Endothelial cell (in vitro differentiated cells): ENCODE data around the gene TCERG1L. TPM values are rescaled to one million over a fixed set of nuclear protein-coding genes. Genes with fewer than 3 reads are reported as not detected.

ENCODE experiments used
- DNase-seq: peaks from one replicate; pipeline ENCODE4 v3.0.0; 2021; ENCODE audit warnings: low spot score
- H3K27ac Mint-ChIP-seq: one replicate; pipeline ENCODE4 v1.8.0; 2021; ENCODE audit warnings: mixed read lengths, inconsistent platforms; ENCODE audit not compliant: unreplicated experiment
- H3K27me3 Mint-ChIP-seq: one replicate; pipeline ENCODE4 v1.8.0; 2021; ENCODE audit warnings: mild to moderate bottlenecking, moderate library complexity, mixed read lengths, inconsistent platforms; ENCODE audit not compliant: unreplicated experiment
- H3K36me3 Mint-ChIP-seq: one replicate; pipeline ENCODE4 v1.8.0; 2021; ENCODE audit warnings: mild to moderate bottlenecking, low read depth, mixed read lengths, inconsistent platforms; ENCODE audit not compliant: unreplicated experiment
- H3K4me1 Mint-ChIP-seq: one replicate; pipeline ENCODE4 v1.8.0; 2021; ENCODE audit warnings: mild to moderate bottlenecking, mixed read lengths, inconsistent platforms; ENCODE audit not compliant: unreplicated experiment
- H3K4me3 Mint-ChIP-seq: one replicate; pipeline ENCODE4 v1.8.0; 2021; ENCODE audit warnings: mild to moderate bottlenecking, mixed read lengths, inconsistent platforms; ENCODE audit not compliant: unreplicated experiment
- H3K9me3 Mint-ChIP-seq: one replicate; pipeline ENCODE4 v1.8.0; 2021; ENCODE audit warnings: mixed read lengths, inconsistent platforms; ENCODE audit not compliant: unreplicated experiment
- CTCF ChIP-seq: fragments of 200-600 bp; sonication (generic); IDR thresholded peaks from one replicate; pipeline ENCODE4 v1.5.0; 2021; ENCODE audit warnings: antibody characterized with exemption; ENCODE audit not compliant: unreplicated experiment
- total RNA-seq: library from RNA; stranded (reverse); fragmentation: NEBNext Ultra II Directional; extraction: Animal tissue kit (Norgen Biotek cat#: 25700); gene quantifications from one replicate; pipeline ENCODE4 v1.2.1, GENCODE V29; 2021; ENCODE audit not compliant: unreplicated experiment

TCERG1L gene
- total RNA-seq, 1 donor from 2014 or later = not detected

- TF ChIP-seq CTCF = no peak
These were observed 226.2 kb downstream of the TCERG1L start for GRCh38 chr10:131085091-131085860.

GRCh38 chr10:131084791-131085090 is 226.8 kb downstream of the TCERG1L start:
- Mint-ChIP-seq H3K27ac (no peak overlapping the region), H3K9me3 (peaks cover 67% of the 10 kb centered on the region), H3K4me1 (no peaks in the 10 kb centered on the region), H3K4me3 (no peak overlapping the region), H3K27me3 (peaks cover 22% of the 10 kb centered on the region), H3K36me3 (peaks cover 22% of the 10 kb centered on the region)
- no peak for TF ChIP-seq CTCF
- DNase-seq = no peak

More at GRCh38 chr10:131085091-131085860, 226.2 kb downstream of the TCERG1L start:
- DNase-seq = no peak
- Mint-ChIP-seq H3K4me3 (no peak overlapping the region), H3K27me3 (peaks cover 20% of the 10 kb centered on the region), H3K36me3 (peaks cover 22% of the 10 kb centered on the region), H3K27ac (no peak overlapping the region), H3K9me3 (peaks cover 66% of the 10 kb centered on the region), H3K4me1 (no peaks in the 10 kb centered on the region)

GRCh38 chr10:131083915-131084790 is 227.4 kb downstream of the TCERG1L start:
- no peak for DNase-seq
- peaks cover 68% of the 10 kb centered on the region for H3K9me3 Mint-ChIP-seq
- H3K27ac Mint-ChIP-seq = peak overlapping the region; percentile 28

GRCh38 chr10:131082991-131083481 is 228.5 kb downstream of the TCERG1L start:
- no peak for DNase-seq
- H3K4me3 Mint-ChIP-seq = no peak overlapping the region
- no peaks in the 10 kb centered on the region for H3K4me1 Mint-ChIP-seq
- H3K27me3 Mint-ChIP-seq = peaks cover 19% of the 10 kb centered on the region
- H3K9me3 Mint-ChIP-seq = peaks cover 57% of the 10 kb centered on the region
- no peak for TF ChIP-seq CTCF
- H3K36me3 Mint-ChIP-seq = peaks cover 16% of the 10 kb centered on the region
- peak overlapping the region; percentile 57 for H3K27ac Mint-ChIP-seq

More at GRCh38 chr10:131083915-131084790, 227.4 kb downstream of the TCERG1L start:
- H3K27me3 Mint-ChIP-seq = peaks cover 22% of the 10 kb centered on the region
- no peaks in the 10 kb centered on the region for H3K4me1 Mint-ChIP-seq
- peaks cover 22% of the 10 kb centered on the region for H3K36me3 Mint-ChIP-seq
- peak overlapping the region; percentile 49 for H3K4me3 Mint-ChIP-seq
- no peak for TF ChIP-seq CTCF
